ENCODE results near the gene HOXD9.

Gene HOXD9

DNA sequence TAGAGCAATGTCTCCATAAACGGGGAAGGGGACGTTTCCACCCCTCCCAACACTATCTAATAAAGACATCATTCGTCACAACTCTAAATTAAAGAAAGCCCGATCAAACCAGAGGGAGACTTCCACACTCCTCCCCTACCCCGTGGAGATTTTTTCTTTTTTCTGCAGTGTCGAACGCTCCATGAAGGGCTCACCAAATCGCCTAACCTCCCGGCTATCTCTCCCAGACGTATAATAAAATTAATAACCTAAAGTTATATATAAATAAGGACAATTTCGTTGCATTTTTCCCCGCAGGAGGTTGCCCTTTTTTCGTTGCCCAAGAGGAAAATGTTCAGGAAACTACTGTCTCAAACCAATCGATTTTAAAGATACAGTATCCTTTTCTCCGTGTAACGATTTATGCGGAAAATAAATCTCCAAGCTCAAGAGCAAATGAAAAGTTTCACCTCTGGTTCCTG lies 41.1 kb upstream of the HOXD9 start:
- Histone ChIP-seq H3K9me3 (peaks cover 9% of the 10 kb centered on the region), H3K4me3 (ENCODE audit: low read depth in 1 of 2, low read length in 1 of 2) (peak overlapping the region in 1 of 2 experiments; percentile 44), H3K27ac (no peak overlapping the region), H3K27me3 (peaks cover 100% of the 10 kb centered on the region), H3K4me1 (ENCODE audit: control insufficient read depth in 1 of 2, insufficient read depth in 1 of 2, low read depth in 1 of 2, low read length in 1 of 2) (peaks cover 73 to 75% of the 10 kb centered on the region in 2 experiments), H3K36me3 (no peaks in the 10 kb centered on the region)
- TF ChIP-seq, protein P1, sequence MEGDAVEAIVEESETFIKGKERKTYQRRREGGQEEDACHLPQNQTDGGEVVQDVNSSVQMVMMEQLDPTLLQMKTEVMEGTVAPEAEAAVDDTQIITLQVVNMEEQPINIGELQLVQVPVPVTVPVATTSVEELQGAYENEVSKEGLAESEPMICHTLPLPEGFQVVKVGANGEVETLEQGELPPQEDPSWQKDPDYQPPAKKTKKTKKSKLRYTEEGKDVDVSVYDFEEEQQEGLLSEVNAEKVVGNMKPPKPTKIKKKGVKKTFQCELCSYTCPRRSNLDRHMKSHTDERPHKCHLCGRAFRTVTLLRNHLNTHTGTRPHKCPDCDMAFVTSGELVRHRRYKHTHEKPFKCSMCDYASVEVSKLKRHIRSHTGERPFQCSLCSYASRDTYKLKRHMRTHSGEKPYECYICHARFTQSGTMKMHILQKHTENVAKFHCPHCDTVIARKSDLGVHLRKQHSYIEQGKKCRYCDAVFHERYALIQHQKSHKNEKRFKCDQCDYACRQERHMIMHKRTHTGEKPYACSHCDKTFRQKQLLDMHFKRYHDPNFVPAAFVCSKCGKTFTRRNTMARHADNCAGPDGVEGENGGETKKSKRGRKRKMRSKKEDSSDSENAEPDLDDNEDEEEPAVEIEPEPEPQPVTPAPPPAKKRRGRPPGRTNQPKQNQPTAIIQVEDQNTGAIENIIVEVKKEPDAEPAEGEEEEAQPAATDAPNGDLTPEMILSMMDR (IDR thresholded peaks at IDR 0.05) = no peak

DNA sequence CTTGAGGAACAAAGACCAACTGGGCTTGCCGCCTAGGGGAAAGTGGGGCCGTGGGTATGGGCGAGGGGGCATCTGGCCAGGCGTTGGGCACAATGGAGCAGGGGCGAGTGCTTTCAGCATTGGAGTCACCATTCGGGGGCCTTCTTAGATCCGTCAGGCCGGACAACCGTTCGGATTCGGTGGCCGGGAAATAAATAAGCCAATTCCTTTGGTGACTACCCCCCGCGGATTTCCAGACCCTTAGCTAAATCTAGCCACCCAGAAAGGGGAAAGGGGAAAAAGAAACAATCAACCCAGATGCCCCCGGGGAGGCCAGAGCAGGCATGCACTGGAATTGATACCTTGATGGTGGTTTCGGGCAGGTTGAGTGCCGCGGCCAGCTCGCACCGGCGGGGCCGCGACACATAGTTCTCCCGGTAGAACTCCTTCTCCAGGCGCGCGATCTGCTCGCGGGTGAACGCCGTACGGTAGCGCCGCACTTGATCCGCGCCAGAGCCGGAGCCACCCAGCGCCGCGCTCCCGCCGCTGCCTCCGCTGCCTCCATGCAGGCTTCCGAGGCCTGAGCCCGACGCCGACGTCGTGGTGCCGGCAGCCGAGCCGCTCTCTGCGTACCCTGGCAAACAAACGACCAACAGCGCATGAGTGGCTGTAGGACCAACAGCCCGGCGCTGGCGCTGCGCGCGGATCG lies 40.5 kb upstream of the HOXD9 start:
- H3K4me1 ChIP-seq (ENCODE audit: control insufficient read depth in 1 of 2, insufficient read depth in 1 of 2, low read depth in 1 of 2, low read length in 1 of 2) = peaks cover 73 to 76% of the 10 kb centered on the region in 2 experiments
- H3K9me3 ChIP-seq = peaks cover 9% of the 10 kb centered on the region

DNA sequence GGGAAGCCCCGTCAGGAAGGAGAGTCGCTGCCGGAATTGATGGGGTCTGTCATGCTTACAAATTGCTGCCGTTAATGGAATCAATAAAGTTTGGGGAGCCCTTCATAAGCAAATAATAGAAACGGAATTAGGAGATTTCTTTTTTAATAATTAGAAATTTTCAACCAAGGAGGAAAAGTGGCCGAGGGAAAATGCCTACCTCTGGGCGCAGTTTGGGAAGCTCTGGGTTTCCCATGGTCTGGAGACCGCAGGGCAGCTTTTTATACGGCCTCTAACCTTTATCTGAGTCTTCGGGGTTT lies 40.0 kb upstream of the HOXD9 start:
- TF ChIP-seq, protein P1 (IDR thresholded peaks at IDR 0.05) = no peak
- Histone ChIP-seq H3K27me3 (peaks cover 100% of the 10 kb centered on the region), H3K4me3 (ENCODE audit: low read depth in 1 of 2, low read length in 1 of 2) (peak overlapping the region; percentile 5 to 23), H3K4me1 (ENCODE audit: control insufficient read depth in 1 of 2, insufficient read depth in 1 of 2, low read depth in 1 of 2, low read length in 1 of 2) (peaks cover 73 to 76% of the 10 kb centered on the region in 2 experiments), H3K27ac (no peak overlapping the region), H3K36me3 (no peaks in the 10 kb centered on the region), H3K9me3 (peaks cover 9% of the 10 kb centered on the region)

More for the DNA sequence above, 40.5 kb upstream of the HOXD9 start:
- TF ChIP-seq, protein P1 (IDR thresholded peaks at IDR 0.05) = no peak
- Histone ChIP-seq H3K36me3 (no peaks in the 10 kb centered on the region), H3K27me3 (peaks cover 100% of the 10 kb centered on the region), H3K4me3 (ENCODE audit: low read depth in 1 of 2, low read length in 1 of 2) (peak overlapping the region; percentile 5 to 23), H3K27ac (no peak overlapping the region)

DNA sequence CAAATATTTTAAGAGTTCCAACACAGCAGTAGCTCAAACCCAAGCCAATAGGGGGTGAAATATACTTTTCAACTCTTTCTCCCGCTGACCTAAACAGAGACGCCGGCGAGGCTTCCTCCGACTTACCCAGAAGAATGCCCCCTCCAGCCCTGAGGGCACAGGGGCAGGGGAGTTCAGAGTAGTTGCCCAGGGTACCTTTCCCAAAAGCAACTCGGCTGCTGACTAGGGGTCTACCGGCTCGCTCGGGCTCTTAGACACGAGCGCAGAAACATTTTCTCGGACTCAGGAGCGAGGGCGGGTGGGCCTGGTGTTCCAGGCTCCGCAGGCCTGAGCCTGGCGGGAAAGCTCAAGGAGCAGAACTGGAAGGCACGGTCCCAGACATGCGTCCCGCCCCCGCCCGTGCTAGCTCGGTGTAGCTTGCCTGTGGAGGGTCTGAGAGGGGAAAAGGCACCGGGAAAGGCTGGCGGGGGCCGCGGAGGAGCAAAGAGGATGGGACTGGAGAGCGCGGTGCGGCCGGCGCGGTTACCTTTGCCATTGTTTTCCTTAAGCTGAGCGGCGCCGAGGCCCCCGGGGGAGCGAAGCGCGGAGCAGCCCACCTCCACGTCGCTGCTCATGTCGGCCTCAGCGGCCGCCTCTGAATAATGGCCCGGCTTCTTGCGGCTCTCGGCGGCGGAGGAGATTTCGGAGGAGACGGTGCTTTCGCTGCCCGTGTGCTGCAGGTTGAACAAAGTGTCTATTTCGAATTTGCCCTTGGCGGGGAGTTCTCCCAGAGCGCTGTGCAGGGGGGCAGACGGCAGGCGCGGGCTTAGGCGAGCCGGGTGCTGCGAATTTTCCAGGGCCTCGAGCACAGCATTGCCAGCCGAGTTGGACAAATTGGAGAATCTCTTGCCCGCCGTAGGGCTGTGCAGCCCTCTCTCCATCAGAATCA lies 39.4 kb upstream of the HOXD9 start:
- H3K4me3 ChIP-seq (ENCODE audit: low read depth in 1 of 2, low read length in 1 of 2) = peak overlapping the region in 1 of 2 experiments; percentile 8

DNA sequence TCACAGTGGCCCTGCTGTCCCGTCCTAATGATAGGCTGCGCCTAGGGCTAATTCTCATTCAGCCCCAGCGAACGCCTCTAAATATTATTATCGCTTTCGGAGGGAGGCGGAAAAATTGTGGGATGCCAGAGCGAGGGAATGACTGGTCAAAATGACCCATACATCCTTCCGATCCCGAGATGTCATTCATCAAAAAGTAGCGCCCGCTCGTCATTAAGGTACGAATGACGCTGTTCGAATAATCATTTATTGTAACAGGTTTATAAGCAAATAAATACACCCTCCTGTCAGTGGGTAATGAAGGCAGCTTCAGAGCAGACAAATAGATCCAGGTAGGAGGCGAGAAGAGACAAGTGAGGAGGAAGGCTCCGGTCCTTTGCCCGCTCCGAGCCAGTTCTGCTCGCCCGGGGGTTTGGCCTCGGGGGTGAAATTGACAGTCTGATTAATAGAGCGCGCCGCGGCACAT lies 38.7 kb upstream of the HOXD9 start, which contains the start of gene EVX2:
Gene EVX2 (minus strand): TSS at position 167 of the 466 bp plus-strand sequence. CDS start 186 bp downstream, outside the sequence.
- Histone ChIP-seq H3K36me3 (no peaks in the 10 kb centered on the region), H3K27ac (no peak within 1 kb of the TSS), H3K4me1 (ENCODE audit: control insufficient read depth in 1 of 2, insufficient read depth in 1 of 2, low read depth in 1 of 2, low read length in 1 of 2) (peaks cover 78 to 81% of the 10 kb centered on the region in 2 experiments), H3K9me3 (peaks cover 9% of the 10 kb centered on the region), H3K4me3 (ENCODE audit: low read depth in 1 of 2, low read length in 1 of 2) (peak within 1 kb of the TSS; percentile 17 to 20), H3K27me3 (peaks cover 100% of the 10 kb centered on the region)
- TF ChIP-seq, protein P1 (IDR thresholded peaks at IDR 0.05) = no peak

More for the DNA sequence above, 39.4 kb upstream of the HOXD9 start:
- H3K9me3 ChIP-seq = peaks cover 9% of the 10 kb centered on the region
- H3K36me3 ChIP-seq = no peaks in the 10 kb centered on the region
- H3K27ac ChIP-seq = no peak overlapping the region
- TF ChIP-seq, protein P1 (IDR thresholded peaks at IDR 0.05) = no peak
- H3K4me1 ChIP-seq (ENCODE audit: control insufficient read depth in 1 of 2, insufficient read depth in 1 of 2, low read depth in 1 of 2, low read length in 1 of 2) = peaks cover 78 to 81% of the 10 kb centered on the region in 2 experiments
- H3K27me3 ChIP-seq = peaks cover 100% of the 10 kb centered on the region

Data from neutrophil (primary cell).